Astrocyte (in vitro differentiated cells and primary cell): ENCODE results near the gene EPC2. TPM values are rescaled to one million over a fixed set of nuclear protein-coding genes. Genes with fewer than 3 reads are reported as not detected.
"Not testable (repeated sequence)": the region's sequence is repeated elsewhere in the genome, so short reads cannot be mapped to it uniquely, and the experiment has no call there.

Source experiments
- DNase-seq: peaks from one replicate; pipeline ENCODE4 v3.0.0-alpha.2; 2010; ENCODE audit warnings: low read depth
- FAIRE-seq: peaks from 2 replicates; lab custom pipeline; 2011; peaks lifted over from hg19 to GRCh38; lab: Jason Lieb, UNC
- H2AFZ ChIP-seq: 2 replicates; pipeline ENCODE4 v1.6.0; 2012; ENCODE audit warnings: low read depth, low read length, inconsistent platforms
- H3K27ac ChIP-seq: 2 replicates; pipeline ENCODE4 v1.5.1; 2011; ENCODE audit warnings: low read depth, low read length, inconsistent platforms
- H3K27me3 ChIP-seq: 2 replicates; pipeline ENCODE4 v1.6.0; 2011; ENCODE audit warnings: low read length, inconsistent platforms; ENCODE audit not compliant: insufficient read depth
- H3K36me3 ChIP-seq: 2 replicates; pipeline ENCODE4 v1.5.1; 2011; ENCODE audit warnings: low read length, inconsistent platforms; ENCODE audit not compliant: insufficient read depth
- H3K4me1 ChIP-seq: 2 replicates; pipeline ENCODE4 v1.5.1; 2011; ENCODE audit warnings: low read length, inconsistent platforms; ENCODE audit not compliant: insufficient read depth
- H3K4me2 ChIP-seq: 2 replicates; pipeline ENCODE4 v1.6.0; 2012; ENCODE audit warnings: low read length, inconsistent platforms
- H3K4me3 ChIP-seq: 2 replicates; pipeline ENCODE4 v1.5.1; 2011; ENCODE audit warnings: low read depth, mild to moderate bottlenecking, low read length, inconsistent platforms; ENCODE audit not compliant: insufficient read depth
- H3K79me2 ChIP-seq: 2 replicates; pipeline ENCODE4 v1.6.0; 2012; ENCODE audit warnings: mild to moderate bottlenecking, low read length, inconsistent platforms; ENCODE audit not compliant: insufficient read depth
- H3K9ac ChIP-seq: 2 replicates; pipeline ENCODE4 v1.6.0; 2012; ENCODE audit warnings: mild to moderate bottlenecking, low read length, inconsistent platforms
- H3K9me3 ChIP-seq: 2 replicates; pipeline ENCODE4 v1.5.1; 2012; ENCODE audit warnings: low read depth, mild to moderate bottlenecking, low read length, inconsistent platforms; ENCODE audit not compliant: insufficient read depth
- H4K20me1 ChIP-seq: 2 replicates; pipeline ENCODE4 v1.6.0; 2012; ENCODE audit warnings: low read length, inconsistent platforms; ENCODE audit not compliant: insufficient read depth
- H3K27ac Mint-ChIP-seq: one replicate; pipeline ENCODE4 v1.8.0; 2021; ENCODE audit warnings: mild to moderate bottlenecking, mixed read lengths; ENCODE audit not compliant: unreplicated experiment
- H3K27me3 Mint-ChIP-seq: one replicate; pipeline ENCODE4 v1.8.0; 2021; ENCODE audit warnings: low read depth, mixed read lengths; ENCODE audit not compliant: unreplicated experiment
- H3K36me3 Mint-ChIP-seq: one replicate; pipeline ENCODE4 v1.8.0; 2021; ENCODE audit warnings: low read depth, mixed read lengths; ENCODE audit not compliant: unreplicated experiment
- H3K4me1 Mint-ChIP-seq: one replicate; pipeline ENCODE4 v1.8.0; 2021; ENCODE audit warnings: low read depth, mixed read lengths; ENCODE audit not compliant: unreplicated experiment
- H3K4me3 Mint-ChIP-seq: one replicate; pipeline ENCODE4 v1.8.0; 2021; ENCODE audit warnings: mild to moderate bottlenecking, moderate library complexity, mixed read lengths; ENCODE audit not compliant: unreplicated experiment
- H3K9me3 Mint-ChIP-seq: one replicate; pipeline ENCODE4 v1.8.0; 2021; ENCODE audit warnings: mild to moderate bottlenecking, mixed read lengths; ENCODE audit not compliant: unreplicated experiment
- CTCF ChIP-seq: IDR thresholded peaks from 2 replicates; pipeline ENCODE4 v1.5.1; 2011; ENCODE audit warnings: low read depth, mild to moderate bottlenecking, inconsistent platforms, low read length, moderate library complexity; ENCODE audit not compliant: insufficient read depth
- EZH2 ChIP-seq: IDR thresholded peaks from 2 replicates; pipeline ENCODE4 v1.6.1; 2012; ENCODE audit warnings: mild to moderate bottlenecking, low read length, inconsistent platforms; ENCODE audit not compliant: insufficient read depth
- total RNA-seq: library from RNA; stranded (reverse); gene quantifications from 2 replicates; pipeline ENCODE4 v1.2.1, GENCODE V29; 2021

EPC2 gene
- total RNA-seq, 1 donor from 2014 or later, result 24.8 TPM

GRCh38 chr2:148781544-148781943 lies 137.0 kb downstream of the EPC2 start:
- H3K79me2 ChIP-seq, result no peaks in the 10 kb centered on the region
- H3K36me3 ChIP-seq, result peaks cover 16% of the 10 kb centered on the region
- H3K4me3 ChIP-seq, result no peak overlapping the region
- no peaks in the 10 kb centered on the region for H3K4me1 ChIP-seq
- no peak overlapping the region for H3K27ac Mint-ChIP-seq
- H3K9me3 ChIP-seq, result no peaks in the 10 kb centered on the region
- H4K20me1 ChIP-seq, result peaks cover 9% of the 10 kb centered on the region
- no peaks in the 10 kb centered on the region for H3K4me1 Mint-ChIP-seq
- H3K36me3 Mint-ChIP-seq, result peaks cover 11% of the 10 kb centered on the region
- no peaks in the 10 kb centered on the region for H3K9me3 Mint-ChIP-seq
- no peak overlapping the region for H2AFZ ChIP-seq
- no peaks in the 10 kb centered on the region for H3K27me3 Mint-ChIP-seq
- no peaks in the 10 kb centered on the region for H3K27me3 ChIP-seq
- H3K9ac ChIP-seq, result no peak overlapping the region
- no peak overlapping the region for H3K4me3 Mint-ChIP-seq
- TF ChIP-seq EZH2, result no peak
- no peak for TF ChIP-seq CTCF
- no peak overlapping the region for H3K27ac ChIP-seq
- no peak overlapping the region for H3K4me2 ChIP-seq
- DNase-seq (no peak), FAIRE-seq (no peak)

- no peak overlapping the region for H3K27ac ChIP-seq
- no peak overlapping the region for H3K9ac ChIP-seq
- H3K4me2 ChIP-seq, result no peak overlapping the region
- H3K9me3 ChIP-seq, result no peaks in the 10 kb centered on the region
- H2AFZ ChIP-seq, result no peak overlapping the region
- peaks cover 12% of the 10 kb centered on the region for H3K36me3 ChIP-seq
- TF ChIP-seq CTCF, result no peak
- TF ChIP-seq EZH2, result no peak
- H3K4me1 Mint-ChIP-seq, result peaks cover 5% of the 10 kb centered on the region
- no peaks in the 10 kb centered on the region for H3K9me3 Mint-ChIP-seq
- no peaks in the 10 kb centered on the region for H3K27me3 ChIP-seq
- no peaks in the 10 kb centered on the region for H3K27me3 Mint-ChIP-seq
- peaks cover 10% of the 10 kb centered on the region for H3K36me3 Mint-ChIP-seq
- H4K20me1 ChIP-seq, result no peaks in the 10 kb centered on the region
- H3K4me1 ChIP-seq, result no peaks in the 10 kb centered on the region
- no peak overlapping the region for H3K4me3 Mint-ChIP-seq
- H3K79me2 ChIP-seq, result no peaks in the 10 kb centered on the region
- DNase-seq, result no peak
- no peak overlapping the region for H3K27ac Mint-ChIP-seq
- no peak overlapping the region for H3K4me3 ChIP-seq
- FAIRE-seq, result no peak
Observed at GRCh38 chr2:148789059-148789458, 144.5 kb downstream of the EPC2 start.

GRCh38 chr2:148790172-148790571 lies 145.6 kb downstream of the EPC2 start:
- H3K4me3 ChIP-seq, H3K9me3 Mint-ChIP-seq: not testable (repeated sequence)
- peaks cover 15% of the 10 kb centered on the region for H3K4me1 Mint-ChIP-seq

More at GRCh38 chr2:148790172-148790571, 145.6 kb downstream of the EPC2 start:
- not testable (repeated sequence) for H3K9me3 ChIP-seq, H3K4me1 ChIP-seq, H3K9ac ChIP-seq, FAIRE-seq, H3K4me2 ChIP-seq, H3K27me3 ChIP-seq, H3K36me3 ChIP-seq, H3K79me2 ChIP-seq, H3K27ac Mint-ChIP-seq, H2AFZ ChIP-seq, H4K20me1 ChIP-seq, H3K27ac ChIP-seq, H3K27me3 Mint-ChIP-seq, H3K36me3 Mint-ChIP-seq, DNase-seq
- H3K4me3 Mint-ChIP-seq, result peak overlapping the region; percentile 46
